ENCODE results near the gene NR2E3.

Gene NR2E3

DNA sequence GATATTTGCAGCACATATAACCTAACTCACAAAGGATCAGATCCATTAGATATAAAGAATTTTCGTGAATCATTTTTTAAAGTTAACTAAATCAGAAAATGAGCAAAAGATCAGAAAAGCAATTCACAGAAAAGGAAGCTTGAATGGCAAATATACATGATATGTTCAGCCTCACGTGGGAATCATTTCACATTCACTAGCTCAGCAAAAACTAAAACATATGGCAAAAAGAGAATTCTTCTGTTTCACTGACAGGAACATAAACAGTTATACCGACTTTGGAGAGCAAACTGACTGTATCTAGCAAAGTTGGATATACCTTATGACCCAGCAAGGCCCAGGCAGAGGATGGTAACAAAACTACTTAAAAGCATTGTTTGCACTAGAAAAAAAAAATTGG, 34.0 kb upstream of the NR2E3 start:
- TF ChIP-seq, protein P1, sequence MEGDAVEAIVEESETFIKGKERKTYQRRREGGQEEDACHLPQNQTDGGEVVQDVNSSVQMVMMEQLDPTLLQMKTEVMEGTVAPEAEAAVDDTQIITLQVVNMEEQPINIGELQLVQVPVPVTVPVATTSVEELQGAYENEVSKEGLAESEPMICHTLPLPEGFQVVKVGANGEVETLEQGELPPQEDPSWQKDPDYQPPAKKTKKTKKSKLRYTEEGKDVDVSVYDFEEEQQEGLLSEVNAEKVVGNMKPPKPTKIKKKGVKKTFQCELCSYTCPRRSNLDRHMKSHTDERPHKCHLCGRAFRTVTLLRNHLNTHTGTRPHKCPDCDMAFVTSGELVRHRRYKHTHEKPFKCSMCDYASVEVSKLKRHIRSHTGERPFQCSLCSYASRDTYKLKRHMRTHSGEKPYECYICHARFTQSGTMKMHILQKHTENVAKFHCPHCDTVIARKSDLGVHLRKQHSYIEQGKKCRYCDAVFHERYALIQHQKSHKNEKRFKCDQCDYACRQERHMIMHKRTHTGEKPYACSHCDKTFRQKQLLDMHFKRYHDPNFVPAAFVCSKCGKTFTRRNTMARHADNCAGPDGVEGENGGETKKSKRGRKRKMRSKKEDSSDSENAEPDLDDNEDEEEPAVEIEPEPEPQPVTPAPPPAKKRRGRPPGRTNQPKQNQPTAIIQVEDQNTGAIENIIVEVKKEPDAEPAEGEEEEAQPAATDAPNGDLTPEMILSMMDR (IDR thresholded peaks at IDR 0.05; ENCODE audit: low read length), result no peak
- TF ChIP-seq EZH2 (IDR thresholded peaks at IDR 0.05; ENCODE audit: borderline replicate concordance, low read length), result no peak
- Histone ChIP-seq H3K4me2 (ENCODE audit: low read length) (no peak overlapping the region), H3K9ac (ENCODE audit: low read length) (no peak overlapping the region)

DNA sequence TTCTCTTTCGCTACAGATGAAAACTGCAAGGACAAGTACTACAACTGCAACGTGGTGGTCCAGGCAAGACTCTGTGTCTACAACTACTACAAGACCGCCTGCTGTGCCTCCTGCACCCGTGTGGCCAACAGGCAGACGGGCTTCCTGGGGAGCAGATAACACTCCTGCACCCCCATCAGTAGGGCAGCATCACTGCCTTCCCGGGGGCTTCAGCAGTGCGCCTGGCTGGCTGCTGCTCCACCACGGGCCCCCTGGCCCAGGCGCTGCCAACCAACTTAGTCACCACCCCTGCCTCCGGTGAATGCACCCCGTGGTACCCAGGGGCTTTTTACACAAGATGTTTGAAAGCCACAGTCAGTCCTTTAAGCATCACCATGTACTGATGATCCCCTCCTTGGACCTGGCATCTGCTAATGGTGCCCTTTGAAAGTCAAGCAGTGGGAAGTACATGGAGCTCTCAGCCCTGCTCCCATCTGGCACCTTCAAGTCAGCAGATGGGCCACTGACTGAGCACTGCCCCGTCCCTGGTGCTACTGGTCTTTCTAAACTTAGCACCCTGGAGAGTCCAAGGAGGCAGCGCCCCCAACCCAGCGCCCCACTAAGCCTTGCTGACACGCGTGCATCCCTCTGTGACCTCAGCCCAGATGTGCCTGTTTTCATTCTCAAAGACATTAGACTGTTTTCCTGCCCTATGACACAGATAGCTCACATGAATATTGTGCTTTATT, 33.0 kb upstream of the NR2E3 start:
- Histone ChIP-seq H3K4me3 (ENCODE audit: low read depth, low read length, poor library complexity, severe bottlenecking) (no peak overlapping the region), H3K36me3 (ENCODE audit: insufficient read depth, low read length) (no peaks in the 10 kb centered on the region), H3K9me3 (ENCODE audit: low read length) (no peaks in the 10 kb centered on the region), H3K27ac (ENCODE audit: low read depth, low read length, poor library complexity, severe bottlenecking) (no peak overlapping the region), H3K9me2 (ENCODE audit: low read depth, low read length) (no peaks in the 10 kb centered on the region), H3K4me1 (ENCODE audit: insufficient read depth, low read length, severe bottlenecking) (no peaks in the 10 kb centered on the region), H3F3A (ENCODE audit: insufficient read depth, low read length) (no peaks in the 10 kb centered on the region), H3K79me2 (ENCODE audit: insufficient read depth, low read length) (no peaks in the 10 kb centered on the region), H3K4me2 (ENCODE audit: low read length) (no peak overlapping the region), H3K27me3 (ENCODE audit: insufficient read depth, low read length) (0 out of 2 replicates have a peak, but pooled peaks cover 6% of the 10 kb centered on the region), H2AFZ (ENCODE audit: low read length) (no peak overlapping the region), H3K9ac (ENCODE audit: low read length) (no peak overlapping the region), H4K20me1 (ENCODE audit: insufficient read depth, low read length) (no peaks in the 10 kb centered on the region)
- TF ChIP-seq EZH2 (IDR thresholded peaks at IDR 0.05; ENCODE audit: borderline replicate concordance, low read length), result no peak
- TF ChIP-seq, protein P1 (IDR thresholded peaks at IDR 0.05; ENCODE audit: low read length), result no peak

More for the DNA sequence above, 34.0 kb upstream of the NR2E3 start:
- H3K36me3 ChIP-seq (ENCODE audit: insufficient read depth, low read length), result no peaks in the 10 kb centered on the region
- H3K27me3 ChIP-seq (ENCODE audit: insufficient read depth, low read length), result 0 out of 2 replicates have a peak, but pooled peaks cover 4% of the 10 kb centered on the region
- H2AFZ ChIP-seq (ENCODE audit: low read length), result no peak overlapping the region
- no peaks in the 10 kb centered on the region for H4K20me1 ChIP-seq (ENCODE audit: insufficient read depth, low read length)
- no peak overlapping the region for H3K27ac ChIP-seq (ENCODE audit: low read depth, low read length, poor library complexity, severe bottlenecking)
- no peaks in the 10 kb centered on the region for H3K79me2 ChIP-seq (ENCODE audit: insufficient read depth, low read length)
- H3K4me3 ChIP-seq (ENCODE audit: low read depth, low read length, poor library complexity, severe bottlenecking), result no peak overlapping the region
- H3K9me3 ChIP-seq (ENCODE audit: low read length), result no peaks in the 10 kb centered on the region
- H3F3A ChIP-seq (ENCODE audit: insufficient read depth, low read length), result no peaks in the 10 kb centered on the region
- H3K9me2 ChIP-seq (ENCODE audit: low read depth, low read length), result no peaks in the 10 kb centered on the region
- no peaks in the 10 kb centered on the region for H3K4me1 ChIP-seq (ENCODE audit: insufficient read depth, low read length, severe bottlenecking)

DNA sequence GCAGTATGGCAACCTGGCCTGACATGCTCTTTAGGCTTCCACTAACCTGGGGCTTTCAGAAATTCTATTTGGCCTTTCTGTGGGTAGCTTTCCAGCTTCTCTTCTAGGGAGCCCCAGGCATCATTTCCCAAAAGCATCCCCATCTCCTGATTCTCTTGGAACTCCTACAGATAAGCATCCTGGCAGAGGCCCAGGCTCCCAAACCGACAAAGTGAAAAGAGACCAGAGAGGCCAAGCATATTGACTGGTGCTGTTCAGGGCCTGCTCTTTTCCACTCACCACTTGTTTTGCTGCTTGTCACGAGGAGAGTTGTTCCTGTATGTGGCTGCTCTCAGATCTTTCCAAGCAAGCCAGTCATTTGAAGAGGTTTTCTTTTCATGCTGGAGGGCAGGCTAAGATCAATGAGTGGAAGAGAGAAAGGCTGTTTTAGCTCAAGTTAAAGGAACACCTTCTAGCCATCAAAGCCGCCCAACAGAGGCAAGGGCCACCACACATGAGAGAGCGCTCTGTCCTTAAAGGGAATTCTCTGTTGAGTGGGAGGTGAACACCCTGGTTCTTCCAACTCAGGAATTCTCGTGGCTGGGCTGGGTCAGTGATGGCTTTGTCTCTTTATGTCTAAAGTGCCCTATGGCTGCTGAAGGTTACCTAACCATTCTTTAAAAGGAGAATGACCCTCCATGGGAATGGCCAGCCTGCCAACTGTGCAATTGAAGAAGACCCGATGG, 31.1 kb upstream of the NR2E3 start:
- no peaks in the 10 kb centered on the region for H3K79me2 ChIP-seq (ENCODE audit: insufficient read depth, low read length)
- no peak overlapping the region for H3K4me3 ChIP-seq (ENCODE audit: low read depth, low read length, poor library complexity, severe bottlenecking)
- H3K9ac ChIP-seq (ENCODE audit: low read length), result no peak overlapping the region
- H3F3A ChIP-seq (ENCODE audit: insufficient read depth, low read length), result no peaks in the 10 kb centered on the region
- no peak overlapping the region for H3K27ac ChIP-seq (ENCODE audit: low read depth, low read length, poor library complexity, severe bottlenecking)
- H3K9me2 ChIP-seq (ENCODE audit: low read depth, low read length), result no peaks in the 10 kb centered on the region
- no peaks in the 10 kb centered on the region for H3K4me1 ChIP-seq (ENCODE audit: insufficient read depth, low read length, severe bottlenecking)
- no peaks in the 10 kb centered on the region for H3K36me3 ChIP-seq (ENCODE audit: insufficient read depth, low read length)
- H3K4me2 ChIP-seq (ENCODE audit: low read length), result no peak overlapping the region
- H3K9me3 ChIP-seq (ENCODE audit: low read length), result no peaks in the 10 kb centered on the region
- no peaks in the 10 kb centered on the region for H4K20me1 ChIP-seq (ENCODE audit: insufficient read depth, low read length)
- H3K27me3 ChIP-seq (ENCODE audit: insufficient read depth, low read length), result 0 out of 2 replicates have a peak, but pooled peaks cover 6% of the 10 kb centered on the region
- TF ChIP-seq EZH2 (IDR thresholded peaks at IDR 0.05; ENCODE audit: borderline replicate concordance, low read length), result no peak
- TF ChIP-seq, protein P1 (IDR thresholded peaks at IDR 0.05; ENCODE audit: low read length), result no peak
- H2AFZ ChIP-seq (ENCODE audit: low read length), result no peak overlapping the region
